Neutrophil (primary cell): ENCODE results near the gene CUZD1.

Experiments
- H3K27ac ChIP-seq: fragments of 200-600 bp; sonication (generic); 2 replicates; pipeline ENCODE4 v1.5.1; 2016; ENCODE audit warnings: mild to moderate bottlenecking, moderate library complexity
- H3K27me3 ChIP-seq: fragments of 200-600 bp; sonication (generic); 2 replicates; pipeline ENCODE4 v1.6.0; 2016; ENCODE audit warnings: mild to moderate bottlenecking
- H3K36me3 ChIP-seq: fragments of 200-600 bp; sonication (generic); 2 replicates; pipeline ENCODE4 v1.5.1; 2017
- H3K4me1 ChIP-seq, 2 experiments: fragments of 200-600 bp in 1 of 2; sonication (generic) in 1 of 2; 1 replicate in 1 of 2; 2 replicates in 1 of 2; pipeline versions ENCODE4 v1.5.1 to v1.6.1; 2013 to 2016; ENCODE audit warnings: low read depth in 1 of 2, low read length in 1 of 2, mild to moderate bottlenecking in 1 of 2, moderate library complexity in 1 of 2; ENCODE audit not compliant: control insufficient read depth in 1 of 2, insufficient read depth in 1 of 2
- H3K4me3 ChIP-seq, 2 experiments: fragments of 200-600 bp in 1 of 2; sonication (generic) in 1 of 2; 1 replicate in 1 of 2; 2 replicates in 1 of 2; pipeline ENCODE4 v1.5.1; 2013 to 2016; ENCODE audit warnings: low read depth in 1 of 2, low read length in 1 of 2, mild to moderate bottlenecking in 1 of 2, moderate library complexity in 1 of 2
- H3K9me3 ChIP-seq: fragments of 200-600 bp; sonication (generic); 2 replicates; pipeline ENCODE4 v1.5.1; 2016
- CTCF ChIP-seq: fragments of 200-600 bp; sonication (generic); IDR thresholded peaks from 2 replicates; pipeline ENCODE4 v1.5.1; 2016; ENCODE audit warnings: antibody characterized with exemption

The CUZD1 gene

DNA sequence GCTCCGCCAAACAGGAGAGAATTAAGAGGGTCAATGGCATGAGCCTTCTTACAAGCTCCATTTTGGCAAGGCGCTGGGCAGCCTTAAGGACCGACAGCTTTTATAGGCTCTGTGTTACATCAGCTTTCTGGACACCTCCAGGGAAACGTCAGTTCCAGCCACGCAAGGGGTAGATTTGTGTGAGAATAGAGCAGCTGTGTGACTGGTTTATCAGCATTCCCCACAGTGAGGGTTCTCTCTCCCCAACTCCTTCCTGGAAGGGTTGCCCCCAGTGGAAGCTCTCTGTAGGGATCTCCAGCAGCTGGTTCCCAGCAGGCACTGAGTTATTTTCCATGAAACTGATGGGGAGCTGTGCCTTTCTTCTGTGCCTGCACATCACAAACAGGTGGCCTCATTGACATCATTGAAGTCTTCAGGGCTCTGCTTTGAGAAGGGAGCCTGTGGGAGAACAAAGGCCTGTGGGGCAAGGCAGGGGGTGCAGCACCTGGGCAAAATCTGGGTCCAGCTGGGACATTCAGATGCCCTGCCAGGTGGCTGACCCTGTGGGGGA is at the start of gene CUZD1:
Gene CUZD1 (minus strand): TSS at position 75 of the 550 bp plus-strand sequence. CDS start 14 bp downstream, at position 61.
- no peak within 1 kb of the TSS for H3K4me3 ChIP-seq
- no peaks in the 10 kb centered on the region for H3K27me3 ChIP-seq
- H3K4me1 ChIP-seq = no peaks in the 10 kb centered on the region
- no peak for TF ChIP-seq CTCF
- no peaks in the 10 kb centered on the region for H3K9me3 ChIP-seq
- H3K36me3 ChIP-seq = no peaks in the 10 kb centered on the region
- H3K27ac ChIP-seq = no peak within 1 kb of the TSS

DNA sequence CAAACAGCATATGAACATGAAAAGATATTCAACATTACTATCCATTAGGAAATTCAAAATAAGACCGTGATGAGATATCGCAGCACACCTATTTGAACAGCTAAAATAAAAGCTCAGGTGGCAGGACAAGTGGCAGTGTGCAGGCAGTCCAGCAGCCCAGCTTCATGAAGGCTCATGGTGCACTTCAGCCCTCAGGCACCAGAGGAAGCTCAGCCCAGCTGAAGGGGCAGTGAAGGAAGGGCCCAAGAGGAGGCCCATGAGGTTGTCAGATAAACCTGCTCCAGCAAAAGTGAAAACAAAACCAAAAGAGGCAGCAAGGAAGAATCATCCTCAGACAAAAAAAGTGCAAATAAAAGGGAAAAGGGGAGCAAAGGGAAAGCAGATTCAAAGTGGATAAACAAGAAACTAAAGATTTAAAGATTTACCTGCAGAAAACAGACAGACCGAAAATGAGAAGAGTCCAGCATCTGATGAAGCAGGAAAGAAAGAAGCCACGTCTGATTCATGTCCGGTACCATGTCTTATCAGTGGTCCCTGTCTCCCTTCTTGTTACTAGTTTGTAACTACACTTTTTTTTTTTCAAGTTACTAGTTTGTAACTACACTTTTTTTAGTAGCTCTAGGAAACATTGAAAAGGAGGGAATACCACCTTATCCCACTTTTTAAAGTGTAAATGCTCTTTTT is 48.7 kb upstream of the CUZD1 start:
- Histone ChIP-seq H3K4me3 (no peak overlapping the region), H3K36me3 (no peaks in the 10 kb centered on the region), H3K9me3 (no peaks in the 10 kb centered on the region), H3K27ac (no peak overlapping the region), H3K4me1 (no peaks in the 10 kb centered on the region), H3K27me3 (peaks cover 15% of the 10 kb centered on the region)
- no peak for TF ChIP-seq CTCF

DNA sequence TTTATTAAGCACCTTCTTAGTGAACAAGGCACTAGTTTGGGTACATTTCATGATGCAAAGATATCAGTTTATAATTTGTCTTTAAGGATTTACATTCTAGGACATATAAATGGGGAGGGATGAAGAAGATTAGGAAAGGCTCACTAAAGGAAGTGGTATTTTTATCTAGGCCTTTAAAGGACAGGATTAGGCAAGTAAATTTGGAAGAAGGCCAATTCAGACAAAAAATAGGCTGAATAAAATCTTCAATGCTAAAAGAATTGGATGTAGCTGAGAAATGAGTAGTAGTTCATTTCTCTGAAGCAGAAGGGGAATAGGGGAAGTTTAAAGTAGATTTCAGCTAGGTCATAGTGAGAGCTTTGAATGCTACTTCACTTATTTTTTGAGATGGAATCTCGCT is 38.5 kb upstream of the CUZD1 start:
- TF ChIP-seq CTCF = no peak
- Histone ChIP-seq H3K4me3 (no peak overlapping the region), H3K27me3 (peaks cover 33% of the 10 kb centered on the region), H3K9me3 (no peaks in the 10 kb centered on the region), H3K4me1 (peaks cover 7 to 9% of the 10 kb centered on the region in 2 experiments), H3K27ac (no peak overlapping the region), H3K36me3 (no peaks in the 10 kb centered on the region)

- Histone ChIP-seq H3K4me1 (peaks cover 7 to 9% of the 10 kb centered on the region in 2 experiments), H3K36me3 (no peaks in the 10 kb centered on the region), H3K9me3 (no peaks in the 10 kb centered on the region), H3K27ac (no peak overlapping the region), H3K27me3 (peaks cover 40% of the 10 kb centered on the region), H3K4me3 (no peak overlapping the region)
- TF ChIP-seq CTCF = no peak
Measured at GRCh38 chr10:122882766-122883165, 37.1 kb upstream of the CUZD1 start.

GRCh38 chr10:122879339-122880273 is 33.9 kb upstream of the CUZD1 start, which contains the start of gene FAM24B:
Gene FAM24B (minus strand): TSS chr10:122879581. CDS start chr10:122850515, 29,066 bp downstream.
- Histone ChIP-seq H3K4me1 (peaks cover 7 to 9% of the 10 kb centered on the region in 2 experiments), H3K27ac (no peak within 1 kb of the TSS), H3K27me3 (peaks cover 40% of the 10 kb centered on the region), H3K4me3 (peak within 1 kb of the TSS; percentile 54 to 63), H3K9me3 (no peaks in the 10 kb centered on the region), H3K36me3 (no peaks in the 10 kb centered on the region)
- no peak for TF ChIP-seq CTCF
